Ishikawa (cell line): Measurements from ENCODE around the gene DHRS2.

Experiments
- CEBPB ChIP-seq: IDR thresholded peaks from 2 replicates; pipeline ENCODE4 v1.6.1; 2012
- CREB1 ChIP-seq: IDR thresholded peaks from 2 replicates; pipeline ENCODE4 v1.6.1; 2012; ENCODE audit warnings: low read depth
- EGR1 ChIP-seq: IDR thresholded peaks from 2 replicates; pipeline ENCODE4 v1.6.1; 2012
- EP300 ChIP-seq: IDR thresholded peaks from 2 replicates; pipeline ENCODE4 v1.6.1; 2012; ENCODE audit warnings: borderline replicate concordance
- FOXM1 ChIP-seq: IDR thresholded peaks from 2 replicates; pipeline ENCODE4 v1.6.1; 2012; ENCODE audit warnings: low read depth, borderline replicate concordance
- NFIC ChIP-seq: IDR thresholded peaks from 2 replicates; pipeline ENCODE4 v1.6.1; 2012
- RAD21 ChIP-seq: IDR thresholded peaks from 2 replicates; pipeline ENCODE4 v1.6.1; 2012; ENCODE audit warnings: low read depth
- TAF1 ChIP-seq: IDR thresholded peaks from 2 replicates; pipeline ENCODE4 v1.6.1; 2012; ENCODE audit warnings: low read depth, mild to moderate bottlenecking
- TCF12 ChIP-seq: IDR thresholded peaks from 2 replicates; pipeline ENCODE4 v1.6.1; 2012; ENCODE audit warnings: low read depth
- TEAD4 ChIP-seq: IDR thresholded peaks from 2 replicates; pipeline ENCODE4 v1.6.1; 2012
- YY1 ChIP-seq: IDR thresholded peaks from 2 replicates; pipeline ENCODE4 v1.6.1; 2012; ENCODE audit warnings: low read depth
- ZBTB7A ChIP-seq: IDR thresholded peaks from 2 replicates; pipeline ENCODE4 v1.6.1; 2012; ENCODE audit warnings: low read depth
- TF ChIP-seq, protein P1 (sequence below): IDR thresholded peaks from 2 replicates; pipeline ENCODE4 v1.6.1; 2012
- TF ChIP-seq, protein P2 (sequence below): IDR thresholded peaks from 2 replicates; pipeline ENCODE4 v1.6.1; 2012; ENCODE audit warnings: low read depth, mild to moderate bottlenecking
- TF ChIP-seq, protein P3 (sequence below): IDR thresholded peaks from 2 replicates; pipeline ENCODE4 v1.6.1; 2012

The DHRS2 gene

DNA sequence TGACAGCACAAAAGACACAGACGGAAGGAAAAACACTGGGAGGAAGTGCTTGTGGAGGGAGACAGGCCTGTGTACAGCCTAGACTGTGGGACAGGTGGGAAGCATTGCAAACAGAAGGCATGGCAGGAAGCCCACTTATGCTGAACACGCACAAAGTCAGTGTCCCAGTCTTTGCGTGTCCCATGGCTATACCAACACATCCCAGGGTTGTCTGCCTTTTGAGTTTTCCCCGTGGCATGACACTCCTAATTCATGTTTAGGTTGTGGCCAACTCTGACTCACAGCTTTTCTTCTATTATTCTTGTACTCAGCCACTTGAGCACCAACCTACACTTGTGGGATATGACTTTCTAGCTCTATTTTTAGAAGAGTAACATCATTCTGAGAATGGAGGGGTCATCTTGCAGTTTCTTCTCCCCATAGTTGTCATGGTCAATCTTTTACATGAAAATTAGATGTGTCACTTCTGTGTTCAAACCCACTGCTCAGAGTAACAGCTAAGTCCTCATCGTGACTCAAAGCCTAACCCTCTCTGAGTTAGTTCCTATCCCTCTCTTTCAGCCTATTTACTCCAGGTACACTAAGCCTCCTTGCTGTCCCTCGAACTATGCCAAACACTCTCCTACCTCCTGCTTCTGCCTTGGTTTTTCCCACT is 30.1 kb upstream of the DHRS2 start:
- no peak for TF ChIP-seq FOXM1
- TF ChIP-seq TCF12, result no peak
- no peak for TF ChIP-seq CEBPB
- no peak for TF ChIP-seq YY1
- no peak for TF ChIP-seq NFIC
- no peak for TF ChIP-seq TAF1
- TF ChIP-seq RAD21, result no peak

DNA sequence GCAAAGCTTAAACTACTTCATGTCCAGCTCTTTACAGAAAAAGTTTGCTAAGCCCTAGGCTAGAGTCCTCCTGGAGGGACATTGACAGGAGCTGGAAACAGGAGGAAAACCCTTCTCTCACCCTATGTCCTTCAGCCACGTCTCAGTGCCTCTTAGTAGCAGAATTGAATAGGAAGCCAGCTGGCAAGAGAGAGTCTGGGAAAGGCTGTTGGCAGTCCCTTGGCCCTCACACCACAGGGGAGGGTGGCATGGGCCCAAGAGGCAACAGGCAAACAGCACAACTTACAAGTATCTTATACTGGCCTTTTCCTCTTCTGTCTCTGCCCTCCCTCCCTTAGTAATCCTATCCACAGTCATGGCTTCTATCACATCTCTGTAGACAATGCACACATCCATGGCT is 27.7 kb upstream of the DHRS2 start:
- no peak for TF ChIP-seq TEAD4
- no peak for TF ChIP-seq NFIC
- TF ChIP-seq, protein P1, sequence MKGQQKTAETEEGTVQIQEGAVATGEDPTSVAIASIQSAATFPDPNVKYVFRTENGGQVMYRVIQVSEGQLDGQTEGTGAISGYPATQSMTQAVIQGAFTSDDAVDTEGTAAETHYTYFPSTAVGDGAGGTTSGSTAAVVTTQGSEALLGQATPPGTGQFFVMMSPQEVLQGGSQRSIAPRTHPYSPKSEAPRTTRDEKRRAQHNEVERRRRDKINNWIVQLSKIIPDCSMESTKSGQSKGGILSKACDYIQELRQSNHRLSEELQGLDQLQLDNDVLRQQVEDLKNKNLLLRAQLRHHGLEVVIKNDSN, result no peak
- TF ChIP-seq ZBTB7A, result no peak
- no peak for TF ChIP-seq FOXM1
- no peak for TF ChIP-seq TAF1
- TF ChIP-seq YY1, result no peak
- TF ChIP-seq RAD21, result no peak
- no peak for TF ChIP-seq CEBPB

DNA sequence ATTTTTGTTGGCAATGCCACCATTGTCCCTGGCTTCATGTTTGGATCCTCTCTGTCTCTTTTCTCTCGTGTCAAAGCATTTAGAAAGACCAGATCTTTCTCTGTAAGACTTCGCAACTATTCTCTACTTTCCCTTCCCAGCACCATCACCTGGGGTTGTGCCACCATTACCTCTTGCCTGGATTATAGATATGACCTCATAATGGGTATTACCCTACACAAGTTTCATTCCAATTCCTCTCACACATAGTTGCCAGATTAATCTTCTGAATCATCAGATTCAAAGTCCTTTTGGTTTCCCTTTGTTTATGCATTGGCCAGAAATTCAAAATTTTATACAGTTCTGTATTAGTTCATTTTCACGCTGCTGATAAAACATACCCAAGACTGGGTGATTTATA is 27.2 kb upstream of the DHRS2 start:
- TF ChIP-seq EGR1 (no peak), CREB1 (no peak), YY1 (no peak), RAD21 (no peak), ZBTB7A (no peak), TCF12 (no peak)
- TF ChIP-seq, protein P1, result no peak
- TF ChIP-seq, protein P2, sequence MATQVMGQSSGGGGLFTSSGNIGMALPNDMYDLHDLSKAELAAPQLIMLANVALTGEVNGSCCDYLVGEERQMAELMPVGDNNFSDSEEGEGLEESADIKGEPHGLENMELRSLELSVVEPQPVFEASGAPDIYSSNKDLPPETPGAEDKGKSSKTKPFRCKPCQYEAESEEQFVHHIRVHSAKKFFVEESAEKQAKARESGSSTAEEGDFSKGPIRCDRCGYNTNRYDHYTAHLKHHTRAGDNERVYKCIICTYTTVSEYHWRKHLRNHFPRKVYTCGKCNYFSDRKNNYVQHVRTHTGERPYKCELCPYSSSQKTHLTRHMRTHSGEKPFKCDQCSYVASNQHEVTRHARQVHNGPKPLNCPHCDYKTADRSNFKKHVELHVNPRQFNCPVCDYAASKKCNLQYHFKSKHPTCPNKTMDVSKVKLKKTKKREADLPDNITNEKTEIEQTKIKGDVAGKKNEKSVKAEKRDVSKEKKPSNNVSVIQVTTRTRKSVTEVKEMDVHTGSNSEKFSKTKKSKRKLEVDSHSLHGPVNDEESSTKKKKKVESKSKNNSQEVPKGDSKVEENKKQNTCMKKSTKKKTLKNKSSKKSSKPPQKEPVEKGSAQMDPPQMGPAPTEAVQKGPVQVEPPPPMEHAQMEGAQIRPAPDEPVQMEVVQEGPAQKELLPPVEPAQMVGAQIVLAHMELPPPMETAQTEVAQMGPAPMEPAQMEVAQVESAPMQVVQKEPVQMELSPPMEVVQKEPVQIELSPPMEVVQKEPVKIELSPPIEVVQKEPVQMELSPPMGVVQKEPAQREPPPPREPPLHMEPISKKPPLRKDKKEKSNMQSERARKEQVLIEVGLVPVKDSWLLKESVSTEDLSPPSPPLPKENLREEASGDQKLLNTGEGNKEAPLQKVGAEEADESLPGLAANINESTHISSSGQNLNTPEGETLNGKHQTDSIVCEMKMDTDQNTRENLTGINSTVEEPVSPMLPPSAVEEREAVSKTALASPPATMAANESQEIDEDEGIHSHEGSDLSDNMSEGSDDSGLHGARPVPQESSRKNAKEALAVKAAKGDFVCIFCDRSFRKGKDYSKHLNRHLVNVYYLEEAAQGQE, result no peak

DNA sequence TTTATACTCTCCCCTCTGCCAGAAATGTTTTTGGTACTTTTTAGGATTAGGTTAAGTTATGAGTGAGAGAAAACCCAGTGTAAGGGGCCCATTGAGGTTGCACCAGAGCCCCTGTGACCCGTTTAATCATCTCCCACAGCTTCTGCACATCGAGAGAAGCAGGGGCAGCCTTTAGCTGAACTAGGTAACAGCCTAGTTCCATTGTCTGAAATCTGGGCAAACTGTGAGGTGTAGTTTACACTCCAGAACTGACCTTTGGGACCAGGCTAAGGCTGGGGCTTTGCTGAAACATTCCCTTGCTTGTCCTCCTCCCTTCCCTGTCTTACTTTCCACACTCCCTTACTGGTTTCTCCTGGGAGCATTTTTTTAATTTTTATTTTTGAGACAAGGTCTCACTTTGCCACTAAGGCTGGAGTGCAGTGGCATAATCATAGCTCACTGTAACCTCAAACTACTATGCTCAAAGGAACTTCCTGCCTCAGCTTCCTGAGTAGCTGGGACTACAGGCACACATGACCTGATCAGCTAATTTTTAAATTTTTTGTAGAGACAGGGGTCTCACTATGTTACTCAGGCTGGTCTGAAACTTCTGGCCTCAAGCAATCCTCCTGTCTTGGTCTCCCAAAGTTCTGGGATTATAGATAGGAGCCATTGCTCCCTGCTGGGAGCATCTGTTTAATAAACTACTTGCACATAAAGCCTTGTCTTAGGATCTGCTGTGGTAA is 25.9 kb upstream of the DHRS2 start:
- TF ChIP-seq, protein P1, result no peak
- TF ChIP-seq, protein P2, result no peak
- no peak for TF ChIP-seq CREB1
- TF ChIP-seq EGR1, result no peak
- no peak for TF ChIP-seq RAD21
- TF ChIP-seq CEBPB, result no peak
- TF ChIP-seq YY1, result no peak

DNA sequence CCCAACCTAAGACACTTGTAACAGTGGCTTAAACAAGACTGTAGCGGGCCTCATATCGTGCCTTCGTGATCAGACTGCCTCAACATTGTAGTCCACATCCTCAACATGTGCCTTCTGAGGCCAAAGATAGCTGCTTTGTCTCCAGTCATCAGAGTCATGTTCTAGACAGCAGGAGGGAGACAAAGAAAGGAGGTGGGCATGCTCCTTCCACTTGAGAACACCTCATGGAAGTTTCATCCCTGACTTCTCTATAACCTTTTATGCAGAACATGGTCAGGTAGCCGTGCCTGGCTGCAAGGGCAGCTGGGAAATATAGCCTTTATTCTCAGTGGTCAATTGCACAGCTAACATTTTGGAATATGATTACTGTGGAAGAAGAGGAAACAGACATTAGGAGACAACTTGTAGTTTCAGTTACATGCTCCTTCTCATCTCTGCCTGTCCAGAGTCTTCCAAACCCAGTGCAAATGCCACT is 25.3 kb upstream of the DHRS2 start:
- TF ChIP-seq CREB1 (no peak), ZBTB7A (no peak), YY1 (no peak), CEBPB (no peak), NFIC (no peak), RAD21 (no peak), EP300 (no peak), EGR1 (no peak), TAF1 (no peak), FOXM1 (no peak), TEAD4 (no peak), TCF12 (no peak)
- TF ChIP-seq, protein P1, result no peak
- TF ChIP-seq, protein P2, result no peak
- TF ChIP-seq, protein P3, sequence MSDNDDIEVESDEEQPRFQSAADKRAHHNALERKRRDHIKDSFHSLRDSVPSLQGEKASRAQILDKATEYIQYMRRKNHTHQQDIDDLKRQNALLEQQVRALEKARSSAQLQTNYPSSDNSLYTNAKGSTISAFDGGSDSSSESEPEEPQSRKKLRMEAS, result no peak
